Retinal pigment epithelial cell (primary cell): Measurements from ENCODE around the gene ZPR1.
"Not testable (repeated sequence)": the region's sequence is repeated elsewhere in the genome, so short reads cannot be mapped to it uniquely, and the experiment has no call there.

ENCODE experiments used
- DNase-seq: peaks from one replicate; pipeline ENCODE4 v3.0.0-alpha.2; 2010; ENCODE audit warnings: low read depth
- H3K4me3 ChIP-seq: 2 replicates; pipeline ENCODE4 v1.5.1; 2011; ENCODE audit warnings: mild to moderate bottlenecking, low read length, control low read depth, moderate library complexity
- CTCF ChIP-seq: conservative IDR thresholded peaks from 2 replicates; pipeline ENCODE4 v1.5.1; 2011; ENCODE audit warnings: low read depth, low read length, control low read depth, inconsistent platforms

ZPR1 gene

GRCh38 chr11:116808262-116809175, 20.7 kb upstream of the ZPR1 start:
- H3K4me3 ChIP-seq, result no peak overlapping the region
- DNase-seq, result no peak

GRCh38 chr11:116807601-116808261, 19.9 kb upstream of the ZPR1 start:
- H3K4me3 ChIP-seq, result no peak overlapping the region
- DNase-seq, result no peak
- no peak for TF ChIP-seq CTCF

More at GRCh38 chr11:116808262-116809175, 20.7 kb upstream of the ZPR1 start:
- no peak for TF ChIP-seq CTCF

GRCh38 chr11:116804001-116804400, 16.2 kb upstream of the ZPR1 start:
- DNase-seq, result no peak
- no peak overlapping the region for H3K4me3 ChIP-seq
- TF ChIP-seq CTCF, result no peak

- not testable (repeated sequence) for H3K4me3 ChIP-seq, DNase-seq
Observed at GRCh38 chr11:116801662-116802061, 13.8 kb upstream of the ZPR1 start.

- no peak overlapping the region for H3K4me3 ChIP-seq
Observed at GRCh38 chr11:116800610-116801009, 12.8 kb upstream of the ZPR1 start.

GRCh38 chr11:116798368-116798767, 10.5 kb upstream of the ZPR1 start:
- TF ChIP-seq CTCF, result no peak
- DNase-seq, result no peak
- no peak overlapping the region for H3K4me3 ChIP-seq

More at GRCh38 chr11:116800610-116801009, 12.8 kb upstream of the ZPR1 start:
- TF ChIP-seq CTCF, result no peak
- DNase-seq, result no peak

- no peak for TF ChIP-seq CTCF
- DNase-seq, result no peak
- no peak overlapping the region for H3K4me3 ChIP-seq
Observed at GRCh38 chr11:116797816-116798215, 10.0 kb upstream of the ZPR1 start.
